ENCODE measurements around the gene RARRES2.

DNA sequence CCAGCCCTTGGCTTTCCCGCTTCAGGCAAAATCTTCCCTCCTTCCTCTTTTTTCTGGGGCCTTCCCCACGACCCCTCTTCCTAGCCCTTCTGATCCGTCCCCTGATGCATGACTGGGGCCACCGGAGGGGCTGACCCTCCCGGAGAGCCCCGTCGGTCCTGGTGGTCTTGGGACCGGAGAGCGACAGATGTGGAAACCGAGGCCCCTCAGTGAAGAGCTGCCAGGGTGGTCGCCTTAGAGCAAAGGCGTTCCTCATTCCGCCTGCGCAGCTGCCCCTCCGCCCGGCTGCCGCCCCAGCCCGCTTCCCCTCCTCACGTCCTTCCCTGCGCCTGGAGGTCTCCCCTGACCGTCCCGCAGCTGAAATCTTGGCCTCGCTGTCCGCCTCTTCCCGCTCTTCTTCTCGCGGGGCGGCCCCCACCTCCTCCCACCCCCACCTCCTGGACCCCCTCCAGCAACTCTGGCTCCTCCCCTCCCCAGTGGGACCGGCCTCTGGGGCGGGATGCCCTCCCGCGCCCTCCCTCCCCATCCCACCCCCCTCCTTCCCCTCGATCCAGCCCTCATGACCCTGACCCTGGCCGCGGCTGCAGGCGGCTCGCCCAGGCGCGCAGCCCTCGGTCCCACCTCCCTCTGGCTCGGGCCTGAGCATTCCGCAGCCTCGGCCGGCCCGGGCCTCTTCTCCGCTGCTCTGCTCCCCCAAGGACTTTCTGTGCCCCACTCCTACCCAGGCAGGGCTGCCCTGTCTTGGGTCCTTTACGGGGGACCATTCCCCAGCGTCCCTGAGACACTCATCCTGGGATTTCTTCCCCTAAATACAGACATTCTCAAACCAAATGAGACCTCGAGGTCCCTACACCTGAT, at the start of gene RARRES2:
- no peak for TF ChIP-seq FOSL2 (IDR thresholded peaks at IDR 0.05)
- TF ChIP-seq FOSL2 (CRISPR knock-in tag; IDR thresholded peaks at IDR 0.05) = no peak
- no peak for TF ChIP-seq SREBF2 (IDR thresholded peaks at IDR 0.05)
- TF ChIP-seq, protein P1, sequence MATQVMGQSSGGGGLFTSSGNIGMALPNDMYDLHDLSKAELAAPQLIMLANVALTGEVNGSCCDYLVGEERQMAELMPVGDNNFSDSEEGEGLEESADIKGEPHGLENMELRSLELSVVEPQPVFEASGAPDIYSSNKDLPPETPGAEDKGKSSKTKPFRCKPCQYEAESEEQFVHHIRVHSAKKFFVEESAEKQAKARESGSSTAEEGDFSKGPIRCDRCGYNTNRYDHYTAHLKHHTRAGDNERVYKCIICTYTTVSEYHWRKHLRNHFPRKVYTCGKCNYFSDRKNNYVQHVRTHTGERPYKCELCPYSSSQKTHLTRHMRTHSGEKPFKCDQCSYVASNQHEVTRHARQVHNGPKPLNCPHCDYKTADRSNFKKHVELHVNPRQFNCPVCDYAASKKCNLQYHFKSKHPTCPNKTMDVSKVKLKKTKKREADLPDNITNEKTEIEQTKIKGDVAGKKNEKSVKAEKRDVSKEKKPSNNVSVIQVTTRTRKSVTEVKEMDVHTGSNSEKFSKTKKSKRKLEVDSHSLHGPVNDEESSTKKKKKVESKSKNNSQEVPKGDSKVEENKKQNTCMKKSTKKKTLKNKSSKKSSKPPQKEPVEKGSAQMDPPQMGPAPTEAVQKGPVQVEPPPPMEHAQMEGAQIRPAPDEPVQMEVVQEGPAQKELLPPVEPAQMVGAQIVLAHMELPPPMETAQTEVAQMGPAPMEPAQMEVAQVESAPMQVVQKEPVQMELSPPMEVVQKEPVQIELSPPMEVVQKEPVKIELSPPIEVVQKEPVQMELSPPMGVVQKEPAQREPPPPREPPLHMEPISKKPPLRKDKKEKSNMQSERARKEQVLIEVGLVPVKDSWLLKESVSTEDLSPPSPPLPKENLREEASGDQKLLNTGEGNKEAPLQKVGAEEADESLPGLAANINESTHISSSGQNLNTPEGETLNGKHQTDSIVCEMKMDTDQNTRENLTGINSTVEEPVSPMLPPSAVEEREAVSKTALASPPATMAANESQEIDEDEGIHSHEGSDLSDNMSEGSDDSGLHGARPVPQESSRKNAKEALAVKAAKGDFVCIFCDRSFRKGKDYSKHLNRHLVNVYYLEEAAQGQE (IDR thresholded peaks at IDR 0.05) = no peak
- TF ChIP-seq RFX5 (IDR thresholded peaks at IDR 0.05) = no peak
- TF ChIP-seq, protein P2, sequence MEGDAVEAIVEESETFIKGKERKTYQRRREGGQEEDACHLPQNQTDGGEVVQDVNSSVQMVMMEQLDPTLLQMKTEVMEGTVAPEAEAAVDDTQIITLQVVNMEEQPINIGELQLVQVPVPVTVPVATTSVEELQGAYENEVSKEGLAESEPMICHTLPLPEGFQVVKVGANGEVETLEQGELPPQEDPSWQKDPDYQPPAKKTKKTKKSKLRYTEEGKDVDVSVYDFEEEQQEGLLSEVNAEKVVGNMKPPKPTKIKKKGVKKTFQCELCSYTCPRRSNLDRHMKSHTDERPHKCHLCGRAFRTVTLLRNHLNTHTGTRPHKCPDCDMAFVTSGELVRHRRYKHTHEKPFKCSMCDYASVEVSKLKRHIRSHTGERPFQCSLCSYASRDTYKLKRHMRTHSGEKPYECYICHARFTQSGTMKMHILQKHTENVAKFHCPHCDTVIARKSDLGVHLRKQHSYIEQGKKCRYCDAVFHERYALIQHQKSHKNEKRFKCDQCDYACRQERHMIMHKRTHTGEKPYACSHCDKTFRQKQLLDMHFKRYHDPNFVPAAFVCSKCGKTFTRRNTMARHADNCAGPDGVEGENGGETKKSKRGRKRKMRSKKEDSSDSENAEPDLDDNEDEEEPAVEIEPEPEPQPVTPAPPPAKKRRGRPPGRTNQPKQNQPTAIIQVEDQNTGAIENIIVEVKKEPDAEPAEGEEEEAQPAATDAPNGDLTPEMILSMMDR (IDR thresholded peaks at IDR 0.05) = no peak
- TF ChIP-seq POLR2A (IDR thresholded peaks at IDR 0.05; ENCODE audit: low read length) = no peak
- TF ChIP-seq MAFK (IDR thresholded peaks at IDR 0.05; ENCODE audit: partially characterized antibody) = no peak
- no peak for TF ChIP-seq ZFP36 (IDR thresholded peaks at IDR 0.05; ENCODE audit: borderline replicate concordance, partially characterized antibody)
- no peak for TF ChIP-seq CHD2 (IDR thresholded peaks at IDR 0.05; ENCODE audit: low read length, partially characterized antibody)
- TF ChIP-seq CEBPB (IDR thresholded peaks at IDR 0.05) = no peak
- no peak for TF ChIP-seq JUNB (IDR thresholded peaks at IDR 0.05)

Measured in A549 (cell line).